H9 (cell line): ENCODE measurements around the gene HNRNPD. TPM values are rescaled to one million over a fixed set of nuclear protein-coding genes. Genes with fewer than 3 reads are reported as not detected.
A peak's percentile ranks its signal among the peaks of the same experiment; 100 is the strongest.

Source experiments
- DNase-seq: peaks from one replicate; pipeline ENCODE4 v3.0.0-alpha.2; 2017
- H2AFZ ChIP-seq: one replicate; pipeline ENCODE4 v1.6.1; 2013; ENCODE audit warnings: mild to moderate bottlenecking, low read length, control low read depth, moderate library complexity
- H2AK5ac ChIP-seq: 2 replicates; pipeline ENCODE4 v1.6.1; 2013; ENCODE audit warnings: low read length, control low read depth, mixed read lengths; ENCODE audit not compliant: insufficient read length
- H2BK120ac ChIP-seq: one replicate; pipeline ENCODE4 v1.6.1; 2013; ENCODE audit warnings: low read depth, mild to moderate bottlenecking, low read length, control low read depth, inconsistent platforms; ENCODE audit not compliant: poor library complexity, severe bottlenecking
- H2BK12ac ChIP-seq: 2 replicates; pipeline ENCODE4 v1.6.1; 2013; ENCODE audit warnings: low read length, control low read depth, mixed read lengths, low read depth; ENCODE audit not compliant: insufficient read length
- H2BK15ac ChIP-seq: 2 replicates; pipeline ENCODE4 v1.6.1; 2013; ENCODE audit warnings: low read depth, low read length, control low read depth
- H2BK20ac ChIP-seq: one replicate; pipeline ENCODE4 v1.6.1; 2013; ENCODE audit warnings: low read depth, mild to moderate bottlenecking, low read length, control low read depth, inconsistent platforms; ENCODE audit not compliant: poor library complexity, severe bottlenecking
- H2BK5ac ChIP-seq: 2 replicates; pipeline ENCODE4 v1.6.1; 2013; ENCODE audit warnings: low read length, control low read depth, mixed read lengths; ENCODE audit not compliant: insufficient read length
- H3K14ac ChIP-seq: 2 replicates; pipeline ENCODE4 v1.6.1; 2013; ENCODE audit warnings: low read length, control low read depth; ENCODE audit not compliant: insufficient read depth
- H3K18ac ChIP-seq: 2 replicates; pipeline ENCODE4 v1.6.1; 2013; ENCODE audit warnings: low read depth, mild to moderate bottlenecking, mixed read lengths, low read length, control low read depth; ENCODE audit not compliant: insufficient read length
- H3K23ac ChIP-seq: 2 replicates; pipeline ENCODE4 v1.6.1; 2013; ENCODE audit warnings: low read length, control low read depth, mixed read lengths, low read depth; ENCODE audit not compliant: insufficient read length
- H3K23me2 ChIP-seq: 2 replicates; pipeline ENCODE4 v1.6.1; 2013; ENCODE audit warnings: low read depth, mild to moderate bottlenecking, mixed read lengths, low read length, control low read depth; ENCODE audit not compliant: insufficient read length, poor library complexity, severe bottlenecking
- H3K27ac ChIP-seq: 2 replicates; pipeline ENCODE4 v1.5.1; 2013; ENCODE audit warnings: low read length, control low read depth, mixed read lengths, low read depth; ENCODE audit not compliant: insufficient read length
- H3K27me3 ChIP-seq: 2 replicates; pipeline ENCODE4 v1.6.1; 2013; ENCODE audit warnings: low read length, control low read depth, inconsistent platforms; ENCODE audit not compliant: insufficient read depth
- H3K4ac ChIP-seq: 2 replicates; pipeline ENCODE4 v1.6.1; 2013; ENCODE audit warnings: low read depth, mild to moderate bottlenecking, control low read depth, inconsistent platforms, low read length, moderate library complexity
- H3K4me1 ChIP-seq: 2 replicates; pipeline ENCODE4 v1.6.1; 2013; ENCODE audit warnings: low read length, control low read depth, inconsistent platforms; ENCODE audit not compliant: insufficient read depth
- H3K4me2 ChIP-seq: 2 replicates; pipeline ENCODE4 v1.6.1; 2013; ENCODE audit warnings: low read length, control low read depth, mixed read lengths; ENCODE audit not compliant: insufficient read length, insufficient read depth
- H3K56ac ChIP-seq: 2 replicates; pipeline ENCODE4 v1.6.1; 2013; ENCODE audit warnings: low read depth, mild to moderate bottlenecking, mixed read lengths, low read length, control low read depth; ENCODE audit not compliant: insufficient read length
- H3K79me1 ChIP-seq: 2 replicates; pipeline ENCODE4 v1.6.1; 2013; ENCODE audit warnings: low read depth, mild to moderate bottlenecking, moderate library complexity, low read length, control low read depth, inconsistent platforms; ENCODE audit not compliant: insufficient read depth, poor library complexity, severe bottlenecking
- H3K79me2 ChIP-seq: 2 replicates; pipeline ENCODE4 v1.6.1; 2013; ENCODE audit warnings: low read length, control low read depth, inconsistent platforms; ENCODE audit not compliant: insufficient read depth
- H3K9ac ChIP-seq: 2 replicates; pipeline ENCODE4 v1.6.1; 2013; ENCODE audit warnings: low read length, control low read depth, mixed read lengths; ENCODE audit not compliant: insufficient read length; ENCODE audit errors: extremely low read depth
- H3K9me3 ChIP-seq: one replicate; pipeline ENCODE4 v1.6.1; 2013; ENCODE audit warnings: low read depth, low read length, inconsistent platforms; ENCODE audit not compliant: control insufficient read depth
- H3T11ph ChIP-seq: one replicate; pipeline ENCODE4 v1.6.1; 2013; ENCODE audit warnings: mild to moderate bottlenecking, low read length, control low read depth, inconsistent platforms
- H4K20me1 ChIP-seq: one replicate; pipeline ENCODE4 v1.6.1; 2013; ENCODE audit not compliant: control insufficient read depth, insufficient read length, insufficient read depth
- H4K5ac ChIP-seq: 2 replicates; pipeline ENCODE4 v1.6.1; 2013; ENCODE audit warnings: low read depth, mild to moderate bottlenecking, mixed read lengths, low read length, control low read depth; ENCODE audit not compliant: insufficient read length
- H4K8ac ChIP-seq: replicated peaks from 2 replicates; pipeline ENCODE4 v1.6.1; 2013; ENCODE audit warnings: low read length, control low read depth, mixed read lengths, low read depth; ENCODE audit not compliant: insufficient read length
- H4K91ac ChIP-seq: 2 replicates; pipeline ENCODE4 v1.6.1; 2013; ENCODE audit warnings: low read depth, mild to moderate bottlenecking, moderate library complexity, mixed read lengths, low read length, control low read depth; ENCODE audit not compliant: insufficient read length
- H3K27ac Mint-ChIP-seq, 3 experiments: 2 replicates in 2 of 3; 3 replicates in 1 of 3; pipeline ENCODE4 v1.8.0; 2020 to 2021; ENCODE audit warnings: mixed read lengths in 3 of 3, mild to moderate bottlenecking in 1 of 3, moderate library complexity in 1 of 3
- H3K27me3 Mint-ChIP-seq: 2 replicates; pipeline ENCODE4 v1.8.0; 2021; ENCODE audit warnings: low read depth, mild to moderate bottlenecking, moderate library complexity, mixed read lengths
- H3K36me3 Mint-ChIP-seq, 3 experiments: 2 replicates in 2 of 3; 3 replicates in 1 of 3; pipeline ENCODE4 v1.8.0; 2020 to 2021; ENCODE audit warnings: low read depth in 3 of 3, mixed read lengths in 3 of 3; ENCODE audit not compliant: insufficient read depth in 1 of 3
- H3K4me1 Mint-ChIP-seq, 2 experiments: 2 replicates each; pipeline ENCODE4 v1.8.0; 2020; ENCODE audit warnings: mixed read lengths in 2 of 2
- H3K4me3 Mint-ChIP-seq, 2 experiments: 2 replicates in 1 of 2; 3 replicates in 1 of 2; pipeline ENCODE4 v1.8.0; 2020 to 2021; ENCODE audit warnings: mild to moderate bottlenecking in 2 of 2, mixed read lengths in 2 of 2, moderate library complexity in 1 of 2
- H3K9me3 Mint-ChIP-seq, 2 experiments: 2 replicates in 1 of 2; 3 replicates in 1 of 2; pipeline ENCODE4 v1.8.0; 2020; ENCODE audit warnings: mild to moderate bottlenecking in 2 of 2, mixed read lengths in 2 of 2, moderate library complexity in 1 of 2
- WGBS: extraction: QIAGEN DNeasy Blood & Tissue Kit; methylation state at CpG from one replicate; pipeline ENCODE4 v1.1.7; 2013; ENCODE audit warnings: missing lambda C conversion rate, low lambda C conversion rate, mixed read lengths; ENCODE audit not compliant: insufficient read length; ENCODE audit errors: extremely low coverage; 5-methylcytosine and 5-hydroxymethylcytosine counted together
- total RNA-seq: library from RNA; stranded (reverse); gene quantifications from 2 replicates; pipeline ENCODE4 v1.2.1, GENCODE V29; 2021
- TF ChIP-seq, protein P1 (sequence below): fragments of 200-600 bp; sonication (generic); conservative IDR thresholded peaks from 3 replicates; pipeline ENCODE4 v1.8.0; 2021; ENCODE audit warnings: antibody characterized with exemption, mild to moderate bottlenecking

The HNRNPD gene
- total RNA-seq, 1 experiment from 2014 or later = 611 TPM

DNA sequence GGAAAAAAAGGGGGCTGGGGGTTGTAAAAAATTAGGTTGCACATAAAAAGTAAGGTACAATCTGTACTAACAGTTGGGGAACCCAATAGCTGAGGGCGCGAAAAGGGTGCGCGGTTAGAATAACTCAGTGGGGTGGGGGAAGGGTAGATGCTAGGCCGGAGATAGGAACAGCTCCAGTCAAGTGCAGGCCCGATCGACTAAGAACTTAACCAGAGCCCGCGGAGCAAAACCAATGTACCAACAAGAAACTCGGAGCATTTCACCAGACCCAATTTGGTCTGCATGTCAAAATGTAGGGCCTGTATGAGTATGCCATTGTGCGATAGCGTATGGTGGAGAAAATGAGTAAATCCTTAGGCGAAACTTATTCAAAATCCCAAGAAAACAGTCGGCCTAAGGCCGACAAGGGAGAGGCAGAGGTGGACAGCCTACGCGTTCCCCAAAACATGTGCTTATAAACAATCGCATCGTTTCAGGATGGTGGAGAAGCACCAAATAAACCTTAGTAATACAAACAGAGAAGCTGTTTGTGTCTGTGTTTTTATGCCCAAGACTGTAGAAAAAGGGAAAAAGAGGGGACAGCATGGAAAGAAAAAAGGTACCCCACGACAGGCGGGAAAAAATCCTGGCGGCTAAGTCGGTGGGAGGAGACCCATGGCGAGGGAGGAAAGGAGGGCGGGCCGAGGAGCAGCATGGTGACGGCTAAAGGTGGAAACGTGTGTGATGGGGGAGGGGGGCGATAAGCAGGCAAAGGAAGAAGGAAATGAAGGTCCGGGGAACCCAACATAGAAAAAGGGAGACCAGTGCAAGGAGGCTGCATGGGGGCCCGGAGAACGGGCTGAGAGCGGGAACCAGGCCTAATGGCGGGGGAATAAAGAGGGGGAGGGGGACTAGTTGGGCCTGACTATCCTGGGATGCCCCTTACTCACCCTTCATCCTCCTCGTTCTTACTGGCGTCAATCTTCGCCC lies 990 bp downstream of the HNRNPD start:
- Mint-ChIP-seq H3K27ac (peak overlapping the region; percentile 100), H3K9me3 (peaks cover 5 to 8% of the 10 kb centered on the region in 2 experiments; a peak in 3 of 5 replicates), H3K27me3 (no peaks in the 10 kb centered on the region), H3K4me1 (peaks cover 31 to 44% of the 10 kb centered on the region in 2 experiments), H3K4me3 (peak overlapping the region; percentile 92 to 97), H3K36me3 (peaks cover 38 to 67% (median 66%) of the 10 kb centered on the region in 3 experiments)
- Histone ChIP-seq H2BK5ac (peak overlapping the region; percentile 98), H3K4ac (peak overlapping the region; percentile 0; the same call in 1 of the 2 replicates), H3K27me3 (no peaks in the 10 kb centered on the region), H3K9me3 (no peaks in the 10 kb centered on the region), H3K4me1 (peaks cover 4% of the 10 kb centered on the region), H3K4me2 (peak overlapping the region; percentile 71), H3T11ph (no peak overlapping the region), H2BK120ac (peak overlapping the region; percentile 0), H3K23me2 (peaks cover 7% of the 10 kb centered on the region), H2BK12ac (no peak overlapping the region), H4K20me1 (no peaks in the 10 kb centered on the region), H3K79me2 (peaks cover 61% of the 10 kb centered on the region), H3K14ac (peak overlapping the region; percentile 100), H2AFZ (no peak overlapping the region), H4K5ac (peak overlapping the region; percentile 99), H4K91ac (peak overlapping the region; percentile 99), H2BK20ac (no peak overlapping the region), H3K9ac (peak overlapping the region; percentile 99), H4K8ac (no peak overlapping the region), H3K27ac (peak overlapping the region; percentile 92), H2AK5ac (no peak overlapping the region), H3K18ac (peak overlapping the region; percentile 100), H3K56ac (peak overlapping the region; percentile 83), H3K23ac (no peak overlapping the region), H3K79me1 (peaks cover 3% of the 10 kb centered on the region), H2BK15ac (no peak overlapping the region)
- peak; percentile 70 for DNase-seq
- WGBS = no CpG with 5 or more reads among the region's 37 CpGs
- TF ChIP-seq, protein P1, sequence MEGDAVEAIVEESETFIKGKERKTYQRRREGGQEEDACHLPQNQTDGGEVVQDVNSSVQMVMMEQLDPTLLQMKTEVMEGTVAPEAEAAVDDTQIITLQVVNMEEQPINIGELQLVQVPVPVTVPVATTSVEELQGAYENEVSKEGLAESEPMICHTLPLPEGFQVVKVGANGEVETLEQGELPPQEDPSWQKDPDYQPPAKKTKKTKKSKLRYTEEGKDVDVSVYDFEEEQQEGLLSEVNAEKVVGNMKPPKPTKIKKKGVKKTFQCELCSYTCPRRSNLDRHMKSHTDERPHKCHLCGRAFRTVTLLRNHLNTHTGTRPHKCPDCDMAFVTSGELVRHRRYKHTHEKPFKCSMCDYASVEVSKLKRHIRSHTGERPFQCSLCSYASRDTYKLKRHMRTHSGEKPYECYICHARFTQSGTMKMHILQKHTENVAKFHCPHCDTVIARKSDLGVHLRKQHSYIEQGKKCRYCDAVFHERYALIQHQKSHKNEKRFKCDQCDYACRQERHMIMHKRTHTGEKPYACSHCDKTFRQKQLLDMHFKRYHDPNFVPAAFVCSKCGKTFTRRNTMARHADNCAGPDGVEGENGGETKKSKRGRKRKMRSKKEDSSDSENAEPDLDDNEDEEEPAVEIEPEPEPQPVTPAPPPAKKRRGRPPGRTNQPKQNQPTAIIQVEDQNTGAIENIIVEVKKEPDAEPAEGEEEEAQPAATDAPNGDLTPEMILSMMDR = no peak
